GM19240 (cell line): ENCODE results near the gene HOXA2.

ENCODE experiments used
- DNase-seq: peaks from one replicate; pipeline ENCODE4 v3.0.0; 2011; ENCODE audit warnings: low spot score; ENCODE audit not compliant: insufficient read length

The HOXA2 gene

GRCh38 chr7:27124902-27125689 lies 22.6 kb upstream of the HOXA2 start:
- no peak for DNase-seq

- DNase-seq = no peak
Measured at GRCh38 chr7:27124096-27124901, 21.8 kb upstream of the HOXA2 start.

- DNase-seq = no peak
Measured at GRCh38 chr7:27123477-27124053, 21.1 kb upstream of the HOXA2 start.

GRCh38 chr7:27123007-27123476 lies 20.6 kb upstream of the HOXA2 start:
- DNase-seq = no peak

- no peak for DNase-seq
Measured at GRCh38 chr7:27122077-27122910, 19.8 kb upstream of the HOXA2 start.

- DNase-seq = no peak
Measured at GRCh38 chr7:27121684-27122076, 19.2 kb upstream of the HOXA2 start.

GRCh38 chr7:27119412-27119911 lies 17.0 kb upstream of the HOXA2 start:
- DNase-seq = no peak

GRCh38 chr7:27118580-27118979 lies 16.1 kb upstream of the HOXA2 start:
- no peak for DNase-seq

GRCh38 chr7:27117887-27118491 lies 15.5 kb upstream of the HOXA2 start:
- no peak for DNase-seq

- DNase-seq = no peak
Measured at GRCh38 chr7:27116962-27117886, 14.7 kb upstream of the HOXA2 start.

- DNase-seq = no peak
Measured at GRCh38 chr7:27116031-27116961, 13.8 kb upstream of the HOXA2 start.

- DNase-seq = no peak
Measured at GRCh38 chr7:27115221-27116026, 12.9 kb upstream of the HOXA2 start.

- no peak for DNase-seq
Measured at GRCh38 chr7:27114881-27115220, 12.4 kb upstream of the HOXA2 start.

- DNase-seq = no peak
Measured at GRCh38 chr7:27113991-27114769, 11.7 kb upstream of the HOXA2 start.

GRCh38 chr7:27112955-27113949 lies 10.8 kb upstream of the HOXA2 start:
- DNase-seq = no peak

- DNase-seq = no peak
Measured at GRCh38 chr7:27112361-27112760, 9.9 kb upstream of the HOXA2 start.
